Loucy (cell line): ENCODE data around the gene GPR55.
"Not testable (repeated sequence)": the region's sequence is repeated elsewhere in the genome, so short reads cannot be mapped to it uniquely, and the experiment has no call there.

Experiments
- H2AFZ ChIP-seq: fragments of 200-600 bp; sonication (generic); 2 replicates; pipeline ENCODE4 v1.6.0; 2016; ENCODE audit warnings: antibody characterized with exemption, mild to moderate bottlenecking, low read length, moderate library complexity
- H3F3A ChIP-seq: fragments of 200-600 bp; 2 replicates; pipeline ENCODE4 v1.6.0; 2016; ENCODE audit warnings: antibody characterized with exemption, low read depth, mild to moderate bottlenecking
- H3K27me3 ChIP-seq: fragments of 200-600 bp; sonication (generic); 2 replicates; pipeline ENCODE4 v1.6.1; 2014; ENCODE audit warnings: low read length, mild to moderate bottlenecking; ENCODE audit not compliant: insufficient read depth, poor library complexity, severe bottlenecking
- H3K36me3 ChIP-seq: fragments of 200-600 bp; sonication (generic); 2 replicates; pipeline ENCODE4 v1.6.1; 2016; ENCODE audit warnings: low read length; ENCODE audit not compliant: insufficient read depth
- H3K4me1 ChIP-seq: fragments of 200-600 bp; sonication (generic); 2 replicates; pipeline ENCODE4 v1.5.1; 2014; ENCODE audit warnings: low read length, mild to moderate bottlenecking; ENCODE audit not compliant: insufficient read depth, poor library complexity, severe bottlenecking
- H3K4me2 ChIP-seq: fragments of 200-600 bp; sonication (generic); 2 replicates; pipeline ENCODE4 v1.6.0; 2014; ENCODE audit warnings: antibody characterized with exemption, low read length, low read depth, mild to moderate bottlenecking; ENCODE audit not compliant: poor library complexity, severe bottlenecking
- H3K4me3 ChIP-seq: fragments of 200-600 bp; sonication (generic); 2 replicates; pipeline ENCODE4 v1.5.1; 2014; ENCODE audit warnings: low read length, mild to moderate bottlenecking, mixed read lengths; ENCODE audit not compliant: poor library complexity, severe bottlenecking
- H3K79me2 ChIP-seq: fragments of 200-600 bp; sonication (generic); 2 replicates; pipeline ENCODE4 v1.6.1; 2014; ENCODE audit warnings: low read length; ENCODE audit not compliant: insufficient read depth
- H3K9ac ChIP-seq: fragments of 200-600 bp; sonication (generic); 2 replicates; pipeline ENCODE4 v1.6.0; 2014; ENCODE audit warnings: mild to moderate bottlenecking, low read depth, low read length, moderate library complexity; ENCODE audit not compliant: poor library complexity, severe bottlenecking
- H3K9me2 ChIP-seq: fragments of 200-600 bp; sonication (generic); replicated peaks from 2 replicates; pipeline ENCODE4 v1.6.1; 2016; ENCODE audit warnings: low read depth, low read length, mixed read lengths
- H3K9me3 ChIP-seq: fragments of 200-600 bp; sonication (generic); 2 replicates; pipeline ENCODE4 v1.6.1; 2014; ENCODE audit warnings: mild to moderate bottlenecking, antibody characterized with exemption, low read length, low read depth; ENCODE audit not compliant: insufficient read depth
- H4K20me1 ChIP-seq: fragments of 200-600 bp; sonication (generic); 2 replicates; pipeline ENCODE4 v1.6.0; 2014; ENCODE audit warnings: antibody characterized with exemption, low read length, mild to moderate bottlenecking; ENCODE audit not compliant: insufficient read depth, poor library complexity, severe bottlenecking
- EZH2phosphoT487 ChIP-seq: fragments of 200-600 bp; IDR thresholded peaks from 2 replicates; pipeline ENCODE4 v1.6.1; 2018; ENCODE audit warnings: antibody characterized with exemption, mild to moderate bottlenecking, moderate library complexity, borderline replicate concordance
- TF ChIP-seq, protein P1 (sequence below): fragments of 200-600 bp; sonication (generic); conservative IDR thresholded peaks from 2 replicates; pipeline ENCODE4 v1.5.1; 2014; ENCODE audit warnings: mild to moderate bottlenecking, antibody characterized with exemption, low read length

Gene GPR55

DNA sequence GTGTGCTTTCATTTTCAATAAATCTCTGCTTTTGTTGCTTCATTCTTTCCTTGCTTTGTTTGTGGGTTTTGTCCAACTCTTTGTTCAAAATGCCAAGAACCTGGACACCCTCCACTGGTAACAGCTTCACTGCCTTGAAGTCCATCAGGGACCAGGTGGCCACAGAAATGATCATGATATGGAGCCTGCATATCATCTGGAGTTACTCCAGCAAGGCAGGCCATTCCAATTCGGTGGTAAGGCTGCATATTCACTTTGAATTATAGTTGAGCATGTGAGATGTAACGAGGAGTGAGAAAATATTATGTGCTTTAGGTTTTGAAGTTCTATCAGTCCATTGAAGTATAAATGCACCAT is 44.6 kb upstream of the GPR55 start:
- no peaks in the 10 kb centered on the region for H3K27me3 ChIP-seq
- H4K20me1 ChIP-seq, result no peaks in the 10 kb centered on the region
- H2AFZ ChIP-seq, result no peak overlapping the region
- 0 out of 2 replicates have a peak, but pooled peaks cover 2% of the 10 kb centered on the region for H3F3A ChIP-seq
- H3K79me2 ChIP-seq, result no peaks in the 10 kb centered on the region
- no peaks in the 10 kb centered on the region for H3K36me3 ChIP-seq
- H3K4me1 ChIP-seq, result peaks cover 15% of the 10 kb centered on the region
- TF ChIP-seq, protein P1, sequence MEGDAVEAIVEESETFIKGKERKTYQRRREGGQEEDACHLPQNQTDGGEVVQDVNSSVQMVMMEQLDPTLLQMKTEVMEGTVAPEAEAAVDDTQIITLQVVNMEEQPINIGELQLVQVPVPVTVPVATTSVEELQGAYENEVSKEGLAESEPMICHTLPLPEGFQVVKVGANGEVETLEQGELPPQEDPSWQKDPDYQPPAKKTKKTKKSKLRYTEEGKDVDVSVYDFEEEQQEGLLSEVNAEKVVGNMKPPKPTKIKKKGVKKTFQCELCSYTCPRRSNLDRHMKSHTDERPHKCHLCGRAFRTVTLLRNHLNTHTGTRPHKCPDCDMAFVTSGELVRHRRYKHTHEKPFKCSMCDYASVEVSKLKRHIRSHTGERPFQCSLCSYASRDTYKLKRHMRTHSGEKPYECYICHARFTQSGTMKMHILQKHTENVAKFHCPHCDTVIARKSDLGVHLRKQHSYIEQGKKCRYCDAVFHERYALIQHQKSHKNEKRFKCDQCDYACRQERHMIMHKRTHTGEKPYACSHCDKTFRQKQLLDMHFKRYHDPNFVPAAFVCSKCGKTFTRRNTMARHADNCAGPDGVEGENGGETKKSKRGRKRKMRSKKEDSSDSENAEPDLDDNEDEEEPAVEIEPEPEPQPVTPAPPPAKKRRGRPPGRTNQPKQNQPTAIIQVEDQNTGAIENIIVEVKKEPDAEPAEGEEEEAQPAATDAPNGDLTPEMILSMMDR, result no peak
- no peak for TF ChIP-seq EZH2phosphoT487
- H3K4me3 ChIP-seq, result no peak overlapping the region
- H3K9ac ChIP-seq, result no peak overlapping the region
- no peaks in the 10 kb centered on the region for H3K9me2 ChIP-seq
- no peak overlapping the region for H3K4me2 ChIP-seq
- no peaks in the 10 kb centered on the region for H3K9me3 ChIP-seq

DNA sequence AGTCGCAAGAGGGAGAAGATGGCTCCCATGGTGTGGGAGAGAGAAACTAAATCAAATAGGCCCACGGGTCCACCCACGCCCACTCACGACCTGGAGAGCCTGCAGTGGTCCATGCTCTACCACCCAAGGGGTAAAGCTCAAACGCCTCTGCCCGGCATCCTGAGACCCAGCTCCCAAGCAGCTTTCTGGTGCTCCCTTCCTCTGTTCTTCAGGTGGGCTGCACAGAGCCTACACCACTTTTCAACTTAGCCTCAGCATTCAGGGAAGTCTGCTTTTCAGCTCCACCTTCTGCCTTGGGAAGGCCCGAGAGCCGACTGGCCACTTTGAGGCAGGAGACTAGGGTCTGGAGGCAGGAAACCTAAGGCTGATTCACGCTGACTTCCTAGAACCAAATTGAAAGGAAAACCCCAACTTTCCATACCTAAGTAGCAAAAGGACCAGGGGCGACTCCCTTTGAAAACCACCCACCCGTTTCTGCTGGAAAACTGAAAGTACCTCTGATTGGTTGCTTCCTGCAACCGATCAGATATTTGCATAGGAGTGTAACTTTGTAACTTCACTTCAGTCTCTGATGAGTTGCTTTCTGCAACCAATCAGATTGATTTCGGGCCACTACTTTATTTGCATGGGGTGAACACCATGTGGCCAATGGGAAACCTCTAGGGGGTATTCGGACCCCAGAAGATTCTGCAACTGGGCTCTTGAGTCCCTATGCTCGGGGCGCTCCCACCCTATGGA is 44.0 kb upstream of the GPR55 start:
- Histone ChIP-seq H3K4me1 (peaks cover 11% of the 10 kb centered on the region), H3K36me3 (no peaks in the 10 kb centered on the region), H3K27me3 (no peaks in the 10 kb centered on the region), H4K20me1 (no peaks in the 10 kb centered on the region), H3K9me3 (no peaks in the 10 kb centered on the region), H3K79me2 (no peaks in the 10 kb centered on the region), H3K4me2 (no peak overlapping the region), H3K9ac (no peak overlapping the region), H3K4me3 (no peak overlapping the region), H3K9me2 (no peaks in the 10 kb centered on the region), H3F3A (no peaks in the 10 kb centered on the region), H2AFZ (no peak overlapping the region)
- TF ChIP-seq, protein P1, result no peak
- TF ChIP-seq EZH2phosphoT487, result no peak

DNA sequence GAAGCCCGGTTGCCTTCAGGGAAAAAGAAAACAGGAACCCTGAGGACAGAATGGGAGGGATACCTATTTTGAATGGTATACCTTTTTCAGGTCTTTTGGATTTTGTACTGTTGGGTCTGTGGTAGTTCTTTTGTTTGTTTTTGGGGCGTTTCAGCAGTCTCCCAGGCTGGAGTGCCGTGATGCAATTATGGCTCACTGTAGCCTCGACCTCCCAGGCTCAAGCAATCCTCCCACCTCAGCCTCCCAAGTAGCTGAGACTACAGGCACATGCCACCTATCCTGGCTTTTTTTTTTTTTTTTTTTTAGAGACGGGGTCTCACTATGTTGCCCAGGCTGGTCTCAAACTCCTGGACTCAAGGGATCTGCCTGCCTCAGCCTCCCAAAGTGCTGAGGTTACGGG is 43.3 kb upstream of the GPR55 start:
- not testable (repeated sequence) for H2AFZ ChIP-seq

DNA sequence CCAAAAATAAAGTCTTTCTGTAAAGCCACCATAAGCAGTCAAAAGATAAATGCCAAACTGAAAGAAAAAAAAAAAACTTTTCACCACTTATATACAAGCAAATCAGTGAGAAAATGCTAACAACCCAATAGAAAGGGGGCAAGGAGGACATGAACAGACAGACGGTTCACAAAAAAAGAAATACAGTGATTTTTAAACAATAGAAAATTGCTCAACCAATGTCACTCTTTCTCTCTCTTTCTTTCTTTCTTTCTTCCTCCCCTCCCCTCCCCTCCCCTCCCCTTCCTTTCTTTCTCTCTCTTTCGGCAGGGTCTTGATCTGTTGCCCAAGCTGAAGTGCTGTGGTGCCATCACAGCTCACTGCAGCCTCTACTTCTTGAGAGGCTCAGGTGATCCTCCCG is 42.1 kb upstream of the GPR55 start:
- no peak overlapping the region for H3K9ac ChIP-seq
- no peak overlapping the region for H2AFZ ChIP-seq
- H4K20me1 ChIP-seq, result no peaks in the 10 kb centered on the region
- no peaks in the 10 kb centered on the region for H3K36me3 ChIP-seq
- no peaks in the 10 kb centered on the region for H3K4me1 ChIP-seq
- H3K27me3 ChIP-seq, result no peaks in the 10 kb centered on the region
- H3K9me3 ChIP-seq, result no peaks in the 10 kb centered on the region
- no peaks in the 10 kb centered on the region for H3K9me2 ChIP-seq
- no peak overlapping the region for H3K4me3 ChIP-seq
- H3K4me2 ChIP-seq, result no peak overlapping the region
- no peaks in the 10 kb centered on the region for H3K79me2 ChIP-seq
- TF ChIP-seq, protein P1, result no peak
- no peak for TF ChIP-seq EZH2phosphoT487
- H3F3A ChIP-seq, result no peaks in the 10 kb centered on the region

More for the DNA sequence above, 43.3 kb upstream of the GPR55 start:
- H3K4me2 ChIP-seq, H3K27me3 ChIP-seq, H3K9me3 ChIP-seq, H3K79me2 ChIP-seq, H3K4me3 ChIP-seq, H3K9ac ChIP-seq, H3K4me1 ChIP-seq, H4K20me1 ChIP-seq, H3F3A ChIP-seq, H3K36me3 ChIP-seq, H3K9me2 ChIP-seq: not testable (repeated sequence)
